Measurements from ENCODE around the gene BACH1. TPM values are rescaled to one million over a fixed set of nuclear protein-coding genes. Genes with fewer than 3 reads are reported as not detected.

The BACH1 gene
- total RNA-seq, 1 experiment from 2014 or later, result 48.7 TPM

GRCh38 chr21:29261555-29262540 is 36.9 kb upstream of the BACH1 start:
- POLR2A ChIA-PET, result no interaction called here
- CTCF ChIA-PET, result no interaction called here
- DNase-seq (ENCODE audit: low spot score) (no peak), ATAC-seq (no peak)
- Mint-ChIP-seq H3K27me3 (ENCODE audit: low read depth) (no peaks in the 10 kb centered on the region), H3K36me3 (no peaks in the 10 kb centered on the region), H3K4me3 (no peak overlapping the region), H3K27ac (no peak overlapping the region), H3K9me3 (no peaks in the 10 kb centered on the region), H3K4me1 (no peaks in the 10 kb centered on the region)
- TF ChIP-seq SOX15 (CRISPR knock-in tag; IDR thresholded peaks at IDR 0.05) (no peak), ZNF121 (CRISPR knock-in tag; IDR thresholded peaks at IDR 0.05) (no peak), NR3C1 (CRISPR knock-in tag; conservative IDR thresholded peaks at IDR 0.05; ENCODE audit: low read depth) (no peak), MYBL2 (CRISPR knock-in tag; IDR thresholded peaks at IDR 0.05) (no peak), NR1H2 (CRISPR knock-in tag; IDR thresholded peaks at IDR 0.05) (no peak), FOXP4 (CRISPR knock-in tag; IDR thresholded peaks at IDR 0.05) (no peak), IRF1 (CRISPR knock-in tag; IDR thresholded peaks at IDR 0.05) (no peak), RELA (CRISPR knock-in tag; IDR thresholded peaks at IDR 0.05; ENCODE audit: borderline replicate concordance) (no peak), CBFB (CRISPR knock-in tag; IDR thresholded peaks at IDR 0.05; ENCODE audit: low read depth) (no peak), ZNF138 (CRISPR knock-in tag; conservative IDR thresholded peaks at IDR 0.05) (no peak), ZNF396 (CRISPR knock-in tag; IDR thresholded peaks at IDR 0.05; ENCODE audit: borderline replicate concordance) (no peak), NFYB (CRISPR knock-in tag; conservative IDR thresholded peaks at IDR 0.05; ENCODE audit: low read depth) (no peak), SMAD4 (CRISPR knock-in tag; IDR thresholded peaks at IDR 0.05) (no peak), NR2C2 (CRISPR knock-in tag; IDR thresholded peaks at IDR 0.05) (no peak), ZNF423 (CRISPR knock-in tag; IDR thresholded peaks at IDR 0.05) (no peak), ZNF532 (CRISPR knock-in tag; IDR thresholded peaks at IDR 0.05; ENCODE audit: borderline replicate concordance) (no peak), ATF6 (CRISPR knock-in tag; IDR thresholded peaks at IDR 0.05) (no peak), ERG (CRISPR knock-in tag; IDR thresholded peaks at IDR 0.05) (no peak)

Data from WTC11 (cell line).